ENCODE measurements around the gene EFCAB12. TPM values are rescaled to one million over a fixed set of nuclear protein-coding genes. Genes with fewer than 3 reads are reported as not detected.

EFCAB12 gene
- total RNA-seq, 2 experiments from 2014 or later = 3.2 to 3.4 TPM

- H3K9me3 ChIP-seq (ENCODE audit: control insufficient read depth in 1 of 2, insufficient read depth in 1 of 2, low read length in 2 of 2) = no peaks in the 10 kb centered on the region
- ATAC-seq (ENCODE audit: poor library complexity) (no peak), DNase-seq (no peak)
- POLR2A ChIA-PET = no interaction called here
- H3K36me3 ChIP-seq (ENCODE audit: insufficient read depth, low read length) = no peaks in the 10 kb centered on the region
- Mint-ChIP-seq H3K4me1 (ENCODE audit: low read depth) (peaks cover 5% of the 10 kb centered on the region), H3K4me3 (no peak overlapping the region), H3K9me3 (peaks cover 3% of the 10 kb centered on the region), H3K27ac (no peak overlapping the region), H3K27me3 (no peaks in the 10 kb centered on the region), H3K36me3 (ENCODE audit: low read depth) (no peaks in the 10 kb centered on the region)
- H3K4me3 ChIP-seq (ENCODE audit: low read length) = no peak overlapping the region
- no peaks in the 10 kb centered on the region for H3K27me3 ChIP-seq (ENCODE audit: control insufficient read depth in 1 of 2, insufficient read depth in 2 of 2, low read length in 2 of 2)
- no peak for TF ChIP-seq CTCF (IDR thresholded peaks at IDR 0.05)
- CTCF ChIA-PET = no interaction called here
- intact Hi-C loops (cut with DNase I, micrococcal nuclease) = no loop called here
- H3K27ac ChIP-seq (ENCODE audit: low read depth in 1 of 2, low read length in 2 of 2) = no peak overlapping the region
- no peaks in the 10 kb centered on the region for H3K4me1 ChIP-seq (ENCODE audit: insufficient read depth, low read length)
Measured at GRCh38 chr3:129419476-129419875, 9.0 kb downstream of the EFCAB12 start.

GRCh38 chr3:129418041-129418973 is 10.1 kb downstream of the EFCAB12 start:
- Histone ChIP-seq H3K36me3 (ENCODE audit: insufficient read depth, low read length) (no peaks in the 10 kb centered on the region), H3K27me3 (ENCODE audit: control insufficient read depth in 1 of 2, insufficient read depth in 2 of 2, low read length in 2 of 2) (no peaks in the 10 kb centered on the region), H3K9me3 (ENCODE audit: control insufficient read depth in 1 of 2, insufficient read depth in 1 of 2, low read length in 2 of 2) (no peaks in the 10 kb centered on the region), H3K4me1 (ENCODE audit: insufficient read depth, low read length) (no peaks in the 10 kb centered on the region), H3K27ac (ENCODE audit: low read depth in 1 of 2, low read length in 2 of 2) (no peak overlapping the region), H3K4me3 (ENCODE audit: low read length) (no peak overlapping the region)
- no peak for TF ChIP-seq CTCF (IDR thresholded peaks at IDR 0.05)
- no peak for DNase-seq
- intact Hi-C loops (cut with DNase I, micrococcal nuclease) = no loop called here
- Mint-ChIP-seq H3K9me3 (no peaks in the 10 kb centered on the region), H3K27me3 (no peaks in the 10 kb centered on the region), H3K27ac (no peak overlapping the region), H3K4me1 (ENCODE audit: low read depth) (no peaks in the 10 kb centered on the region), H3K4me3 (no peak overlapping the region), H3K36me3 (ENCODE audit: low read depth) (no peaks in the 10 kb centered on the region)
- ChIA-PET CTCF (interaction anchor here (0.6 kb wide), 1 partner anchor 370 kb away, joined by 3 read pairs; no protein-coding TSS in a partner anchor), POLR2A (no interaction called here)
- ATAC-seq (ENCODE audit: poor library complexity) = no peak

GRCh38 chr3:129417326-129417725 is 11.1 kb downstream of the EFCAB12 start:
- Histone ChIP-seq H3K4me1 (ENCODE audit: insufficient read depth, low read length) (no peaks in the 10 kb centered on the region), H3K4me3 (ENCODE audit: low read length) (no peak overlapping the region), H3K9me3 (ENCODE audit: control insufficient read depth in 1 of 2, insufficient read depth in 1 of 2, low read length in 2 of 2) (no peaks in the 10 kb centered on the region), H3K27me3 (ENCODE audit: control insufficient read depth in 1 of 2, insufficient read depth in 2 of 2, low read length in 2 of 2) (no peaks in the 10 kb centered on the region), H3K36me3 (ENCODE audit: insufficient read depth, low read length) (no peaks in the 10 kb centered on the region), H3K27ac (ENCODE audit: low read depth in 1 of 2, low read length in 2 of 2) (no peak overlapping the region)
- Mint-ChIP-seq H3K4me3 (no peak overlapping the region), H3K27me3 (no peaks in the 10 kb centered on the region), H3K36me3 (ENCODE audit: low read depth) (no peaks in the 10 kb centered on the region), H3K4me1 (ENCODE audit: low read depth) (no peaks in the 10 kb centered on the region), H3K9me3 (no peaks in the 10 kb centered on the region), H3K27ac (no peak overlapping the region)
- no peak for ATAC-seq (ENCODE audit: poor library complexity)
- no peak for DNase-seq
- POLR2A ChIA-PET = no interaction called here
- no peak for TF ChIP-seq CTCF (IDR thresholded peaks at IDR 0.05)
- intact Hi-C loops (cut with DNase I, micrococcal nuclease) = no loop called here
- CTCF ChIA-PET = interaction anchor here (0.6 kb wide), 1 partner anchor 369 kb away, joined by 3 read pairs; no protein-coding TSS in a partner anchor
